ENCODE results near the gene PRKAR1A.

Gene PRKAR1A

GRCh38 chr17:68497885-68498319 is 14.3 kb upstream of the PRKAR1A start:
- Histone ChIP-seq H2BK120ac (ENCODE audit: low read depth, low read length) (no peak overlapping the region), H3K27ac (ENCODE audit: low read length, poor library complexity, severe bottlenecking) (no peak overlapping the region), H3K4me3 (ENCODE audit: insufficient read depth in 1 of 2, low read depth in 1 of 2, low read length in 2 of 2) (no peak overlapping the region), H3K14ac (ENCODE audit: low read length in 2 of 2) (no peak overlapping the region), H3K4ac (ENCODE audit: low read depth in 1 of 2, low read length in 2 of 2) (no peak overlapping the region), H3K9me3 (ENCODE audit: control insufficient read depth, low read length) (no peaks in the 10 kb centered on the region), H3K4me2 (ENCODE audit: low read length, poor library complexity, severe bottlenecking) (no peak overlapping the region), H3K4me1 (ENCODE audit: control insufficient read depth, insufficient read depth, low read depth, low read length) (no peaks in the 10 kb centered on the region), H4K91ac (ENCODE audit: low read length) (no peak overlapping the region), H2BK12ac (ENCODE audit: low read length in 2 of 2) (no peak overlapping the region), H3K27me3 (ENCODE audit: control insufficient read depth in 1 of 2, insufficient read depth in 1 of 2, low read length in 2 of 2) (peaks cover 4 to 23% of the 10 kb centered on the region in 2 experiments), H4K8ac (ENCODE audit: low read length) (no peak overlapping the region), H3K36me3 (ENCODE audit: control insufficient read depth in 1 of 2, insufficient read depth in 2 of 2, low read depth in 1 of 2, low read length in 2 of 2) (no peaks in the 10 kb centered on the region), H2AFZ (ENCODE audit: low read depth, low read length) (no peak overlapping the region), H3K18ac (ENCODE audit: low read depth in 1 of 2, low read length in 2 of 2) (no peak overlapping the region), H3K23ac (ENCODE audit: low read length in 2 of 2) (no peak overlapping the region), H3K9ac (ENCODE audit: low read length) (no peak overlapping the region), H2BK5ac (ENCODE audit: low read depth, low read length, poor library complexity, severe bottlenecking) (no peak overlapping the region), H3K79me1 (replicated peaks; ENCODE audit: low read length, poor library complexity, severe bottlenecking) (no peaks in the 10 kb centered on the region), H2AK5ac (ENCODE audit: low read length, severe bottlenecking) (no peak overlapping the region), H2BK15ac (ENCODE audit: low read depth, poor library complexity, severe bottlenecking) (no peak overlapping the region)
- WGBS = 69% methylated on average over 3 of the region's 3 CpGs
- no peak for DNase-seq

DNA sequence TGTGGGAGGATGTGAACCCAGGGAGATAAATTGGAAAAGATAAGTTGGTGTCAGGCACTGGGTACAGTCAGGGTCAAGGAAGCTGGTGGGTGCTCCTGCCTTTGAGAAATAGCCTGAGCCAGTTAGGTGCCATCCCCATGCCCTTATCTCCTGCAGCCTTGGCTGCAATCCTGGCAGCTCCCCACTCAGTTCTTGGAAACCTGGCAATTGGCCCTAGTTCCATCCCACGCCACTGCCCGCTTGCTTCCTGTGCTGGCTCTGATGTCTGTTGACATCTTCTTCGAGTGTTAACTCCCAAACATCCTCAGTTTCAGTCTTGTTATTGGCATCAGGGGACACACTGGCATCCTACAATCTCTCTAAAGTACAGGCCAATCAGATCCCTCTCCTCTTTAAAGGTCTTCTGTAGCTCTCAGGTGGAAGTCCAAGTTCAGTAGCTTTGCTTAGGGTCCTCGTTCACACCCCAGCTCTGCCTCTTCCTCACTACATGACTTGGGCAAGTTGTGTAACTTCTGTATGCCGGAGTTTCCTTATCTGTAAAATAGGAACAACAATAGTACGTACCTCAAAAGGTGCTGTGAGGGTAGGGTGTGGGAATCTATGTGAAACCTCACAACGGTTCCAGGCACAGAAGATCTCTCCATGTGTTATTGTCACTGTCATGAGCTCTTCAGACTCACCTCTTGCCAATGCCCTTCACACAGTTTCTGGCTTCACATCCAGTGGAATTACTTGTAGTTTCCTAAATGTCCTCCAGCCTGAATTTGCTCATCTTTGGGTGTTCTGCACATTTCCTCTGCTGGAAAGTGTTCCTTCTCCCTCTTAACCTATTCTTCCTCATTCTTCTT is 13.5 kb upstream of the PRKAR1A start:
- Histone ChIP-seq H3K9me3 (ENCODE audit: control insufficient read depth, low read length) (no peaks in the 10 kb centered on the region), H3K79me1 (replicated peaks; ENCODE audit: low read length, poor library complexity, severe bottlenecking) (no peaks in the 10 kb centered on the region), H2AK5ac (ENCODE audit: low read length, severe bottlenecking) (no peak overlapping the region), H3K4me1 (ENCODE audit: control insufficient read depth, insufficient read depth, low read depth, low read length) (no peaks in the 10 kb centered on the region), H3K18ac (ENCODE audit: low read depth in 1 of 2, low read length in 2 of 2) (no peak overlapping the region), H3K14ac (ENCODE audit: low read length in 2 of 2) (peak overlapping the region in 1 of 2 experiments; percentile 22), H3K27ac (ENCODE audit: low read length, poor library complexity, severe bottlenecking) (no peak overlapping the region), H3K9ac (ENCODE audit: low read length) (no peak overlapping the region), H2BK5ac (ENCODE audit: low read depth, low read length, poor library complexity, severe bottlenecking) (no peak overlapping the region), H2AFZ (ENCODE audit: low read depth, low read length) (no peak overlapping the region), H2BK15ac (ENCODE audit: low read depth, poor library complexity, severe bottlenecking) (no peak overlapping the region), H3K36me3 (ENCODE audit: control insufficient read depth in 1 of 2, insufficient read depth in 2 of 2, low read depth in 1 of 2, low read length in 2 of 2) (no peaks in the 10 kb centered on the region), H3K27me3 (ENCODE audit: control insufficient read depth in 1 of 2, insufficient read depth in 1 of 2, low read length in 2 of 2) (peaks cover 4 to 23% of the 10 kb centered on the region in 2 experiments), H3K4ac (ENCODE audit: low read depth in 1 of 2, low read length in 2 of 2) (no peak overlapping the region), H4K91ac (ENCODE audit: low read length) (no peak overlapping the region), H3K4me3 (ENCODE audit: insufficient read depth in 1 of 2, low read depth in 1 of 2, low read length in 2 of 2) (no peak overlapping the region), H3K4me2 (ENCODE audit: low read length, poor library complexity, severe bottlenecking) (no peak overlapping the region), H2BK120ac (ENCODE audit: low read depth, low read length) (no peak overlapping the region), H2BK12ac (ENCODE audit: low read length in 2 of 2) (peak overlapping the region in 1 of 2 experiments; percentile 39), H4K8ac (ENCODE audit: low read length) (no peak overlapping the region), H3K23ac (ENCODE audit: low read length in 2 of 2) (peak overlapping the region in 1 of 2 experiments; percentile 78)
- no peak for DNase-seq
- WGBS = 86% methylated on average over 6 of the region's 7 CpGs

DNA sequence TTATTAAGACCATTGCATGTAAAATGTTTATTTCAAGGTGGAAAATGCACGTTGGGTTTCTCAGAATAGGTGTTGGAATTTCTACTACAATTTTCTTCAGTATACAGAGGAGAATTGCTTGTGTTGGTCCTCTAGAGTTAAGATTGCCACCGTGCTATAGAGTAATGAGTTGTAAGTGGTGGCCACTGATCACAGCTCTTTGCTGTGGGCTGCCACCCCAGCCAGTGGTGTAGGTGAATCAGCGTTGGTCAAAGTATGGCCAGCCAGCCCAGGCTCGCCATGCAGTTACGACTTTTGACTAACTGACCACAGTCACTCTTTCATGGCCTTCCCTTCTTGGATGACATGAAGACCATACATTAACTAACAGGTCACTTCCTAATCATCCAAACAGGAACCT is 12.6 kb upstream of the PRKAR1A start:
- no peak overlapping the region for H2BK5ac ChIP-seq (ENCODE audit: low read depth, low read length, poor library complexity, severe bottlenecking)
- no peaks in the 10 kb centered on the region for H3K4me1 ChIP-seq (ENCODE audit: control insufficient read depth, insufficient read depth, low read depth, low read length)
- H3K79me1 ChIP-seq (replicated peaks; ENCODE audit: low read length, poor library complexity, severe bottlenecking) = no peaks in the 10 kb centered on the region
- H3K9ac ChIP-seq (ENCODE audit: low read length) = no peak overlapping the region
- whole genome bisulfite sequencing = 98% methylated on average over 4 of the region's 5 CpGs
- H2BK12ac ChIP-seq (ENCODE audit: low read length in 2 of 2) = no peak overlapping the region
- H3K36me3 ChIP-seq (ENCODE audit: control insufficient read depth in 1 of 2, insufficient read depth in 2 of 2, low read depth in 1 of 2, low read length in 2 of 2) = no peaks in the 10 kb centered on the region
- H3K23ac ChIP-seq (ENCODE audit: low read length in 2 of 2) = no peak overlapping the region
- H3K18ac ChIP-seq (ENCODE audit: low read depth in 1 of 2, low read length in 2 of 2) = peak overlapping the region in 1 of 2 experiments; percentile 0
- no peak overlapping the region for H3K27ac ChIP-seq (ENCODE audit: low read length, poor library complexity, severe bottlenecking)
- no peaks in the 10 kb centered on the region for H3K9me3 ChIP-seq (ENCODE audit: control insufficient read depth, low read length)
- H3K27me3 ChIP-seq (ENCODE audit: control insufficient read depth in 1 of 2, insufficient read depth in 1 of 2, low read length in 2 of 2) = peaks cover 4 to 23% of the 10 kb centered on the region in 2 experiments
- no peak overlapping the region for H2BK120ac ChIP-seq (ENCODE audit: low read depth, low read length)
- H4K91ac ChIP-seq (ENCODE audit: low read length) = no peak overlapping the region
- DNase-seq = no peak
- no peak overlapping the region for H4K8ac ChIP-seq (ENCODE audit: low read length)
- no peak overlapping the region for H3K4me2 ChIP-seq (ENCODE audit: low read length, poor library complexity, severe bottlenecking)
- H2AK5ac ChIP-seq (ENCODE audit: low read length, severe bottlenecking) = no peak overlapping the region
- no peak overlapping the region for H3K14ac ChIP-seq (ENCODE audit: low read length in 2 of 2)
- no peak overlapping the region for H3K4ac ChIP-seq (ENCODE audit: low read depth in 1 of 2, low read length in 2 of 2)
- H3K4me3 ChIP-seq (ENCODE audit: insufficient read depth in 1 of 2, low read depth in 1 of 2, low read length in 2 of 2) = no peak overlapping the region
- no peak overlapping the region for H2BK15ac ChIP-seq (ENCODE audit: low read depth, poor library complexity, severe bottlenecking)
- H2AFZ ChIP-seq (ENCODE audit: low read depth, low read length) = no peak overlapping the region

GRCh38 chr17:68501074-68501473 is 11.2 kb upstream of the PRKAR1A start:
- H3K18ac ChIP-seq (ENCODE audit: low read depth in 1 of 2, low read length in 2 of 2) = peak overlapping the region in 1 of 2 experiments; percentile 43
- no peaks in the 10 kb centered on the region for H3K9me3 ChIP-seq (ENCODE audit: control insufficient read depth, low read length)
- H3K27me3 ChIP-seq (ENCODE audit: control insufficient read depth in 1 of 2, insufficient read depth in 1 of 2, low read length in 2 of 2) = peaks cover 4 to 23% of the 10 kb centered on the region in 2 experiments
- H3K4ac ChIP-seq (ENCODE audit: low read depth in 1 of 2, low read length in 2 of 2) = no peak overlapping the region
- no peak overlapping the region for H4K8ac ChIP-seq (ENCODE audit: low read length)
- H3K4me2 ChIP-seq (ENCODE audit: low read length, poor library complexity, severe bottlenecking) = no peak overlapping the region
- no peak overlapping the region for H3K23ac ChIP-seq (ENCODE audit: low read length in 2 of 2)
- H2BK12ac ChIP-seq (ENCODE audit: low read length in 2 of 2) = no peak overlapping the region
- no peak for DNase-seq
- no peak overlapping the region for H3K4me3 ChIP-seq (ENCODE audit: insufficient read depth in 1 of 2, low read depth in 1 of 2, low read length in 2 of 2)
- no peak overlapping the region for H3K27ac ChIP-seq (ENCODE audit: low read length, poor library complexity, severe bottlenecking)
- peak overlapping the region in 1 of 2 experiments; percentile 48 for H3K14ac ChIP-seq (ENCODE audit: low read length in 2 of 2)
- H2AFZ ChIP-seq (ENCODE audit: low read depth, low read length) = no peak overlapping the region
- H4K91ac ChIP-seq (ENCODE audit: low read length) = no peak overlapping the region
- no peak overlapping the region for H2AK5ac ChIP-seq (ENCODE audit: low read length, severe bottlenecking)
- H2BK120ac ChIP-seq (ENCODE audit: low read depth, low read length) = no peak overlapping the region
- H3K79me1 ChIP-seq (replicated peaks; ENCODE audit: low read length, poor library complexity, severe bottlenecking) = no peaks in the 10 kb centered on the region
- no peak overlapping the region for H3K9ac ChIP-seq (ENCODE audit: low read length)
- H2BK5ac ChIP-seq (ENCODE audit: low read depth, low read length, poor library complexity, severe bottlenecking) = no peak overlapping the region
- no peaks in the 10 kb centered on the region for H3K36me3 ChIP-seq (ENCODE audit: control insufficient read depth in 1 of 2, insufficient read depth in 2 of 2, low read depth in 1 of 2, low read length in 2 of 2)
- H2BK15ac ChIP-seq (ENCODE audit: low read depth, poor library complexity, severe bottlenecking) = no peak overlapping the region
- no peaks in the 10 kb centered on the region for H3K4me1 ChIP-seq (ENCODE audit: control insufficient read depth, insufficient read depth, low read depth, low read length)
- WGBS = 66% methylated on average over 3 of the region's 3 CpGs

All from mesenchymal stem cell (in vitro differentiated cells and primary cell).